Measurements from ENCODE around the gene KIZ.

Gene KIZ

GRCh38 chr20:21133917-21134622 is 8.2 kb downstream of the KIZ start:
- DNase-seq (ENCODE audit: low spot score): no peak
- TF ChIP-seq CTCF (IDR thresholded peaks at IDR 0.05; ENCODE audit: borderline replicate concordance, control extremely low read depth, extremely low read depth, insufficient read depth, missing control alignments): no peak
- in situ Hi-C loops (cut with MboI; ENCODE audit: low sequenced_read_pairs, unreplicated experiment): no loop called here

GRCh38 chr20:21134883-21135493 is 9.1 kb downstream of the KIZ start:
- TF ChIP-seq CTCF (IDR thresholded peaks at IDR 0.05; ENCODE audit: borderline replicate concordance, control extremely low read depth, extremely low read depth, insufficient read depth, missing control alignments): no peak
- in situ Hi-C loops (cut with MboI; ENCODE audit: low sequenced_read_pairs, unreplicated experiment): no loop called here
- no peak for DNase-seq (ENCODE audit: low spot score)

- in situ Hi-C loops (cut with MboI; ENCODE audit: low sequenced_read_pairs, unreplicated experiment): no loop called here
- DNase-seq (ENCODE audit: low spot score): no peak
- TF ChIP-seq CTCF (IDR thresholded peaks at IDR 0.05; ENCODE audit: borderline replicate concordance, control extremely low read depth, extremely low read depth, insufficient read depth, missing control alignments): no peak
Observed at GRCh38 chr20:21136015-21136732, 10.3 kb downstream of the KIZ start.

GRCh38 chr20:21137078-21137477 is 11.2 kb downstream of the KIZ start:
- TF ChIP-seq CTCF (IDR thresholded peaks at IDR 0.05; ENCODE audit: borderline replicate concordance, control extremely low read depth, extremely low read depth, insufficient read depth, missing control alignments): no peak
- no peak for DNase-seq (ENCODE audit: low spot score)
- in situ Hi-C loops (cut with MboI; ENCODE audit: low sequenced_read_pairs, unreplicated experiment): no loop called here

GRCh38 chr20:21139881-21140566 is 14.1 kb downstream of the KIZ start:
- in situ Hi-C loops (cut with MboI; ENCODE audit: low sequenced_read_pairs, unreplicated experiment): no loop called here
- TF ChIP-seq CTCF (IDR thresholded peaks at IDR 0.05; ENCODE audit: borderline replicate concordance, control extremely low read depth, extremely low read depth, insufficient read depth, missing control alignments): no peak
- no peak for DNase-seq (ENCODE audit: low spot score)

GRCh38 chr20:21141825-21142224 is 15.9 kb downstream of the KIZ start:
- TF ChIP-seq CTCF (IDR thresholded peaks at IDR 0.05; ENCODE audit: borderline replicate concordance, control extremely low read depth, extremely low read depth, insufficient read depth, missing control alignments): no peak
- in situ Hi-C loops (cut with MboI; ENCODE audit: low sequenced_read_pairs, unreplicated experiment): no loop called here
- no peak for DNase-seq (ENCODE audit: low spot score)

Measured in GM13976 (cell line).